A204.1 (cell line): ENCODE results near the gene STK24.

Experiments used
- FAIRE-seq: peaks from 2 replicates; lab custom pipeline; 2012; peaks lifted over from hg19 to GRCh38; lab: Jason Lieb, UNC

The STK24 gene

DNA sequence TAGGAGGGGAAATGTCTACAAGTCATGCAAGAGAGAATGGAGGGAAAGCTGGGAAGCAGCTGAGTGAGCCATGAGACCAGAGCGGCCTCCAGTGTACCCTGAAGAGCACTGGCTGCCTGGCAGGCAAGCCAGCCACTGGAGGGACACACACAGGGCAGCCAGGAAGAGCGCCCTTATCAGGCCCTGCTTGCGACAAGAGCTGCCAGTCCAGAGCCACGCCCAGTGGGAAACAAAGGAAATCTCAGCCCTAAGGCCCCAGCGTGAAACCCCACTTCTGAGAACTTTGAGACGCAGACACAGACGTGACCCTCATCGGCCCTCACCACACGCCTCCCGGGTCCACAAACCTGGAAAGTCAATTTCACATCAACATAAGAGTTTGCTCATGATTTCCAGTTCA is 105.0 kb downstream of the STK24 start:
- no peak for FAIRE-seq

DNA sequence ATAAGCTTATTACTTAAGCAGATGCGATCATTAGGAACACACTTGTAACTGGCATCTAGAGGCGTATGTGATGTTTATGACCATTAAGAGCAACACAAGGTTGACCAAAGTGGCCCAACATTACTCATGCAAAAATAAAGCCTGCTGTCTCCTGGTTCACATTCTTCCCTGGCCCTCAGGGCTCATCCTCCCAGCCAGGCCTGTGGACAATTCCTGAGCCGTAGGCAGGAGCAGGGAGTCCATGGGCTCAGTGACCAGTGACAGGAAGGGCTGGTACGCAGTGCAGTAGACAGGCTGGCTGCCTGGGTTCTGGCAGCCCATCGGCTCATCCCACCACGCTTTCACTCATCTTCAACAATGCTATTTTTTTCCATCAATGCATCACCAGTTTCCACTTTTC is 106.0 kb downstream of the STK24 start:
- FAIRE-seq: no peak

DNA sequence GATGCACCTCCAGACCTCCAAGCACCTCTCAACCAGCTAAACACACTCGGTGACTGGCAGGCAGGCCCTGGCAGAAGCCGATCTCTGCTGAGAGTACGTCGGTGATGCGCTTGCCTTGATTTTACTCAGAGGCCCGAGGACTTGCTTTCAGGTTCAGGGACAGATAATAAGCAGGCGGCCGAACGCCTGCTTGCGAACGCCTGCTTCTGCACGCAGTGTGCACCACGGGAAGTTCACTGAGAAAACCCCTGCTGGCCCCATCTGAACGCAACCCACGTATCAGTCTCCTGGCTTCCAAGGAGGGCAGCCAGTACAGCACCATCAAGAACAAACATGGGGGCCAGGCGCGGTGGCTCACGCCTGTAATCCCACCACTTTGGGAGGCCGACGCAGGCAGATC is 108.0 kb downstream of the STK24 start:
- no peak for FAIRE-seq

DNA sequence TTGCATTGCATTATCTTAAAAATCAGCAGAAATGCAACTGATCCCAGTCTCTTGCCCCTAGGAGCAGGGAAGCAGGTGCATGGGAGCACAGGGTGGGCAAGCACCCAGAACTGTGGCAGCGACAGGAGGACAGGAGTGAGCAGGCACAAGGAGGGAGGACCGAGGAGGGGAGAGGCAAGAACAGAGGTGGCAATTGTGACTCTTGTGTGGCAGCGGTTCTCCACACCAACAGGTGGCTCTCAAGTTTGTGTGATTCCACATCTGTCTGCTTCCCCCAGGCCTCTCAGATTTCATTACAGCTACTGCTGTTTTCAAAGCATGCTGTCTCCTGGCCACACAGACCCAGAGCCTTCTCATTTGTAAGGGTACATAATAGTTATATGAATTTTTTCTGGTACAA is 108.5 kb downstream of the STK24 start:
- no peak for FAIRE-seq

DNA sequence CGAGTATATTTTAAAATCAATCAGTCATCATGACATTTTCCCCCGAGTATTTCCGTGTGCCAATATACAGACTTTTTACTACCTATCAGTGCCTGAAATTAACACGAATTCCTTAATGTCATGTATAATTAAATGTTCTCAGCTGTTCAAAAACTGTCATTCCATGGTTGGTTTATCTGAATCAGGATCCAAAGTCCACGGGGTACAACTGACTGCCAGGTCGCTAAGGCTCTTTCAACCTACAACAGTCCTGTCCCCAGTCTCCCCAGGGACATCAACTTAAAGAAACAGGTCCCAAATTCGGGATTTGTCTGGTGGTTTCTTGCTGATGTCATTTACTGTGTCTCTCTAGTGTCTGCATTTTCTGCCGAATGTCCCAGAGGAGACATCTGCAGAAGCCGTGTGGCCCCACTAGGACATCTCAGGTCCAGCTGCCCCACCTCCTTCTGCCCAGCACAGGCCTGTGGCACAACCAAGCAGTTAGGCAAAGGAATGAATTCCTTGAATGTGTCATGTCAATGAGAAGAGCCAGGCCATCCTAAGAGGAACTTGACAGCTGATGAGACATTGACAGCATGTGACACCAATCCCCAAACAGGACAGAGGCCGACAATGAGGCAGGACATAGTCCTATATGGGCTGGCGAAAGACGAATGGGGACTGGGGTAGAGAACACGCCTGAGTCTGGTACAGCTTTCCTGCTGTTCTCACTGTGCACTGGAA is 109.5 kb downstream of the STK24 start:
- FAIRE-seq: no peak

DNA sequence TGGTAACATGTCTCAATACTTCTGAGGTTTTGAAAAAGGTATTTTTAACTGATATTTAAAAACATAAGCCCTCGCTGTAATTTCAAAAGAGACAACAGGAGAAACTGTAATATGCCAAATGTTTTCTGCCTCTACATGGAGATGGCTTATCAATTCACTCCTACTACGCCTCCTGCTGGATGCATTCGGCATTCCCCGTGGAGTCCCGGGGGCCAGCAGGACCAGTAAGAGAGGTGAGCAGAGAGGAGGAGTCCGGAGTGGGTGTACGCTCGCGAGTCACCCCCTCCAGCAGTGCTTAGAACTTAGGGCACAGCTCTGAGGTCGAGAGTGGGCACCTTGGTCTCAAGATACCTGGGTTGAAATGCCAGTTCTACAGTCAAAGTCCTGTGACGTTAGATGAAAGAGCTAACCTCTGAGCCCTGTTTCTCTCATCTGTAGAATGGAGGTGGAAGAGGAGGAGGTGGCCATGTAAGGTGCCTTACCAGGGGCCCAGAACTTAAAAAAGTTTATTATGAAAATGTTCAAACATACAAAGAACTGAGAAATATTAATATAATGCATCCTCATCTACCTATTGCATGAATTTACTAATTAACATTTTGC is 110.2 kb downstream of the STK24 start:
- no peak for FAIRE-seq

DNA sequence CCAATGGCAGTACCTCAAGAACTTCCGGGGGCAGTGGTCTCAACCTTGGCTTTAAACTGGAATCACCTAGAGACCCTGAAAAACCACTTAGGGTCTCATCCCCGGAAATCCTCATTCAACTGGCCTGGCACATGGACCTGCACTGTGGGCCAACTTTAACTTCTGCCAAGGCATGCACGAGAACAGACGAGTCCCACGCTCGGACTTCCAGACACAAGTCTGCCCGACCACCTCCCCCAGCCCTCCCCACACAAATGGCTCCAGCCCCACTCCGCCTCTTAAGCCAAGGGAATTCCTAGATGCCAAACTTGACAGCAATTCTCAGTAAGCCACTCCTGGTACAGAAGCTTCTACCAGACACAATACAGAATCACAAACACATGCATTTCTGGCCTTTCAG is 114.0 kb downstream of the STK24 start:
- FAIRE-seq: no peak

DNA sequence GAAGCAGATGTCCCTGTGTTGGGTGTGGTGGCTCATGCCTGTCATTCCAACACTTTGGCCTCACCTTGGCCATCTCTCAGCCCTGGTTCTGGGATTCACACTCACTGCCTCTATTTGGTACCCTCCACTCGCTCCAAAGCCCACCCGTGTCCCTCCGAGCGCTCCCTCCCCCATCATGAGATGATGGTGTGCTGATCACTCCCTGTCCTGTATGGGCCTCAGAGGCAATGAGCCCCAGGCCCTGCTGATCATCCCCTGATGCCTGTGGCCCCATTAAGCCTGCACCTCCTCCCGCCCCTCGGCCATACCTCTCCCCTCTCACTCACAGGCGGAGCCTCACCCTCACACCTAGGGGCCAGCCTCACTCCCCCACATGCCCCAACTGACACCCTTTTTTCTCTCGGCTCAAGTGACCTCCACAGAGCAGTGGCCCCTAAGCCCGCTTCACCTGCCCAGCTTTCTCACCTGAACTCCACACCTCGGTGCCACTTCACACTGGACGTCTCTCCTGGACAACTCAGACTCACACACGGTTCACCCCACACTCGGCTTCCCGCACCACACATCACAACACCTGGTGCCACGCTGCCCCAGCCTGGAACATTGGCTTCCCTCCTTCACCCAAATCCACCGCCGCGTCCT is 114.5 kb downstream of the STK24 start:
- FAIRE-seq: no peak

DNA sequence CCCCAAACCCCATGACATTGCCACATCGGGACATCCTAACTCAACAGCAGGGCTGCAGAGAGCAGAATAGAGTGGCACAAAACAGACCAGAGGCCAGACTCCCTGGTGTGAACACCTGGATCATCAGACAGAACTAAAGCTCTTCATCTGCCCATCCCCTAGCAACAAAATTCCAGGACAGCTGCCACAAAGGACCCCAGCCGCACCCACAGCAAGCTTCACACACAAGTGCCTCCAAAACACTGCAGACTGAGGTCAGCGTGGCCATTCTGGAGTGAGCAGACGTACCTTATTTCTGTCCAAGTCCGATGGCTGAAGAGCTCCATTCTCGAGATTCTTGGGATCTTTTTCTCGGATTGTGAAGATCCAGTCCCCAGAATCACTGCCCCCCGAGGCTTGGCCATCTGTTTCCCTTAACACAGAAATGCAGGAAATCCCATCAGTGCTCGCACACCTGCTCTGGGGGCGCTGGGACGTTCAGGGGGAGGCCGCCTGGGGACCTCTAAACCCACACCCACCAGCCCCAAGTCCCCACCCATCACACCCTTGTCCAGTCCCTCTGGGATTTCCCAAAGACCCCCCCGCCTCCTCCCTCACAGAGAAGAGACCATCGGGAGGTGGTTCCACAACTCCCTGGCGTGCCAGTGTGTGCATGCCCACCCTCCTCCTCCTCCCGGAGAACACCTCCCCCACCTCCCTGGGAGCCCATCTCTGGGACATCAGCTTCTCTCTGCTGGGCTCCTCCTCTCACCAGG is 115.2 kb downstream of the STK24 start:
- no peak for FAIRE-seq

DNA sequence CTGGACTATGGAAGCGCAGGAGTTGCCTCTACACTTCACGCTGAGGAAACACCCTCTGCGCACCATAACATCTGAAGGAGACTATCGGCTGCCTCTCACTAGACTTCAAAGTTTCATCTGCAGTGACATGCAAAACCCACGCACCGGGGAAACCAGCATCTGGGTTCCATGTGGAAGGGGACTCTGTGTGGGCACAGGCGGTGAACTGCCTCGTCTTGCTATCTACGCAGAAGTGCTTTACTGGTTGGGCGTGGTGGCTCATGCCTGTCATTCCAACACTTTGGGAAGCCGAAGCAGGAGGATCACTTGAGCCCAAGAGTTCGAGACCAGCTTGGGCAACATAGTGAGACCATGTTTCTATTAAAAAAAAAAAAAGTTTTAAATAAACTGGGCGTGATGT is 116.4 kb downstream of the STK24 start:
- no peak for FAIRE-seq

DNA sequence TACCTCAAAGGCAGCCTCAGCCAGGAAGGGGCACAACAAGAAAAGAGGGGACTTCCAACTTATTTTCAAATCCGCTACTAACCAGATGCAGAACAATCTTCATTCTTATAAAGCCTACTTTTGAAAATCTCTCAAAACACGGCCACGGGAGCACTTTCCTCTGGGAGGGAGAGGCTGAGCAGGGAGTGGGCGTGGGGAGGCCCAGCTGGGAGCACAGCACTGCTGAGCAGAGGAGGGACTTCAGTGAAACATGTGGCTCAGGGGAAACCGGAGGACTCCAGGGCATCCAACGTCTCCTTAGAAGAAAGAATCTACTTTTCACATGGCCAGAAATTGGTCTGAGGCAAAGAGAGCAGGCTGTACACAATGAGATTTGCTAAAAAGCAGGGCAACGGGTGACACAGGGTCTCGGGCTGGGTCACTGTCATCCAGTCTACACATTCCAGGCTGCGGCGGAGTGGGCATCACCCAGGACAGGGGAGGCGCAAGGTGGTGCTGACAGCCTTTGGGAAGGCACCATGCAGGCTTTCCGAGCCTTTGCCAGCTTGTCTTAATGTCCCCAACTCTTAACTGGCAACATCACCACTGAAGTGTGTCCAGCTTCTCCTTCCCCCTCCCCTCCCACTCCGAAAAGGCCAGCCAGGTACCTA is 117.1 kb downstream of the STK24 start:
- FAIRE-seq: no peak

DNA sequence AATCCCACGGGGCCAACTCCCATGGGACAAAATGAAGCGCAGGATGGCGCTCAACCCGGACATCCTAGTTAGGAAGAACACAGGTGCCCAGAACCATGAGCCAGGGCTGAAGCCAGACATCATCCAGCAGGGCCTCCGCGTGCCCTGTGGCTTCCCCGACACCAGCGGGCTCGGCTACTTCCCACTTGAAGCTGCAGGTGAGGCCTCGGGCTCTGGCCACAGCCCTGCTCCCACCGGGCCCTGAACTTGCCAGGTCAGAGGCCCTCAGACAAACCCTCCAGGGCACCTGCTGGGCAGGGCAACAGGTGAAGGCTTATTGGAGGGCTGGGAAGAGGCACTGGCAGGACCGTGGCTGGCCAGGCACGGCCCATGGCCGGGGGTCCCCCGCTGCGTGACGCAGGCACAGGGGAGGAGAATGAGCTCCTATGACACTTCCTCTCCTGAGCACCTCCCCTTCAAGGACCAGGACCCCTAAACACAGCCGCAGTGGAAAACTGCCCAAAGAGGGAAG is 117.7 kb downstream of the STK24 start:
- FAIRE-seq: no peak

DNA sequence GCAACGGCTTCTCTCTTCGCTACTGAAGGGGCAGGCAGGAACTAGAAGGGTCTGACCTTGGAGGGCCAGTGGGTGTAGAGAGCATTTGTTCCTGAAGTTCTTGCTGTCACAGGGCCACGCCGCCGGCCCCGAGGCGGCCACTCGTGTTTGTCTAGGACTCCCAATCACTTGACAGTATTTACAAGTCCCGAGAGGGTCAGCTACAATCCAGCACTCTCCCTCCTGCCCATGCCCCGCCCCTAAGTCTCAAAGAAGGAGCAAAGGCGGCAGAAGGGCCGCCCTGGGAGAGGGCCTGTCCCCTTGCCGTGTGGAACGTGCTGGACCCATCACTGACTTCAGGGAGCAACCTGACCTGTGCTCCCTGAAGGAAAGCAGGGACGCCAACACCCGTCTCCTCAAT is 118.5 kb downstream of the STK24 start:
- no peak for FAIRE-seq

DNA sequence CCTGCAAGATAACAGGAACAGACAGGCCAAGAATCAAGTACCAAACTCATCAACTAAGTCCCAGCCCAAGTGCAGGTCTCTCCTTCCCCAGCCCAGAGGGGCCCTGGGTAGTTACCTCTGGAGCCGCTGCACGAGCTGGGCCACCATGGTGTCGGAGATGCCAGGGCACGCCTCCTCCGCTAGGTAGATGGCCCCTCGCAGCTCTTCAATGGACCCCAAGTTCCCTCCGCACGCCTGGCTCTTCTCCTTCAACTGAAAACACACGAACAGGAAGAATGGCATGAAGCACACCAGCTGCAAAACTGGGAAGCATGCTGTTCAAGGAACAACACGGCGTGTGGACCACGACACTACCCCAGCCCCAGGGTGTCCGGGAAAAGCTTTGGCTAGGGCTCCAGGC is 119.9 kb downstream of the STK24 start:
- FAIRE-seq: no peak

DNA sequence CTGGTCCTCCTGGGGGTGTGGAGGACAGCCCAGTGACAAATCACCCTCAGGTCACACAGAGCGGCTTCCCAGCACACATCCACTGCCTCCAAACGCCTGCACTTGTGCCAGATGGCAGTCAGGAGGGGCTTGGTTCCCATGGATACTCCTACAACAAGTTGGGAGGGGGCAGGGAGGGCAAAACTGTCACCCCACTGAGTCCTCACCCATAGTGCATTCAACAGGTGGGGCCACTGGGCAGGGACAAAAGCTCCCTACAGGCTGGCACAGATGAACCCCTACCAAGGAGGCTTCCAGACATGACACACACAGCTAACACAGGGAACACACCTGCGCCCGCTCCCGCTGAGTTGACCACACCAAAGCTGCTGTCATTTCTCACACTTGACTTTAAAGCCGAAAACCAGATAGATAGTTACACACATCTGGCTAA is 120.5 kb downstream of the STK24 start:
- FAIRE-seq: no peak

DNA sequence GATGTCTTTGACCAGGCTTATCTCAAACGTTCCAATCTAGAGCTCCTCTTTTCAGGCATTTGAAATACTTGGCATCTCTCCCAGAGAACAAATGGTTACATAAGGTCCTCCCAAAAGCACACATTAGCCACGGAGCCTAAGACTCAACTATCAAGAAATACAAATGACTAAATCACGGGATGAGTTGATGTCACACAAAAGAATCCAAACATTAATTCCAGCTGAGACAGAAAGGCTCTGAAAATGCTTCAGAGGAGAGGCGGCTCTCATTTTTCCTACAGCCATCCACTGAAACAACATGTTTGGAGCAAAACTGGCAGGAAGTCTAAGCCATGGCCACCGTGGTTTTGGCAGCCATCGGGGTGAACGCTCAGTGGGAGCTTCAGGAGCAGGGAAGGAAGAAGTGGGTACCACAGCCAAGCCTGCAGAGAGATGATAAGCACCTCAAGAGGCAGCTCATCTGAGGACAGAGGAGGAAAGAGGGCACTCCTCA is 122.5 kb downstream of the STK24 start:
- FAIRE-seq: no peak

DNA sequence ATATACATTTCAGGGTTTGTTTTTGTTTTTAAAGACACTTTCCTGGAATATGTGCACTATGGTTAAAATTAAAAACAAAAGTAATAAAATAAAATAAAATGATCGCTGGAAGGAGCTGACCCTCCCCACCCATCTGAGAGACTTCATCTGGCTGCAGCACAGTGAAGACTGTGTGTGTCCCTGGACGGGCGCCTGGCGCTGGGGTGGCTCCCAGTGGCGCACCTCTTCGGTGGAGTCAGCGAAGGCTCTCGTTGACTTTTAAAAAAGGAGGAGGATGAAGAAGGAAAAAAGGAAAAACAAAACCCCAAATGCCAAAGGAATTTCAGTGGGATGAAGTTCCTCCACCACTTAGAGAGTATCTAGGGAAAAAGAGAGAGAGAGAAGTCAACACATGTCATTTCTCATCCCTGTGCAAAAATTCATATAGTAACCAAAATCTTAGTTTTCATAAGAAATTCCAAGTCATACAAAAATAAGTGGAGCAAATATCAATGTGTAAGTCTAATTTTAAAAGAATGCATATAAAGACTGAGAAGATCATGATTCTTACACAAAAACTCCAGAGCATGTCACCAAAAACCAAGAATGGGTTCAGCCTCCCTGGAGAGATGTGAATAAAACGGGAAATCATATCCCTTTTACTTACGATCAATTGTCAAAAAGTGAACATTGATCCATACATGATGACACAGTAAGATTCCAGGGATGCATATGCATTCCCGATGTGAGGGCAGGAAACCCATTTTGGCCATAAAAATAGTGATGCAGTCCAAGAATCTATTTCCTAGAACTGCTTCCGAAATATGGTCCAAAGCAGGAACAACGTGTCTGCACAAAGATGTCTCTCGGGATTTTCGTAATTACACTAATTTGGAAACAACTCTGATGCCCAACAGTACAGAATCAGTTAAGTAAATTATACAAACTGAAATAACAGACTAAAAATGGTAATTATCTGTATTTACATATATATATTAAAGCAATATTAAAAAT is 123.8 kb downstream of the STK24 start:
- FAIRE-seq: no peak

DNA sequence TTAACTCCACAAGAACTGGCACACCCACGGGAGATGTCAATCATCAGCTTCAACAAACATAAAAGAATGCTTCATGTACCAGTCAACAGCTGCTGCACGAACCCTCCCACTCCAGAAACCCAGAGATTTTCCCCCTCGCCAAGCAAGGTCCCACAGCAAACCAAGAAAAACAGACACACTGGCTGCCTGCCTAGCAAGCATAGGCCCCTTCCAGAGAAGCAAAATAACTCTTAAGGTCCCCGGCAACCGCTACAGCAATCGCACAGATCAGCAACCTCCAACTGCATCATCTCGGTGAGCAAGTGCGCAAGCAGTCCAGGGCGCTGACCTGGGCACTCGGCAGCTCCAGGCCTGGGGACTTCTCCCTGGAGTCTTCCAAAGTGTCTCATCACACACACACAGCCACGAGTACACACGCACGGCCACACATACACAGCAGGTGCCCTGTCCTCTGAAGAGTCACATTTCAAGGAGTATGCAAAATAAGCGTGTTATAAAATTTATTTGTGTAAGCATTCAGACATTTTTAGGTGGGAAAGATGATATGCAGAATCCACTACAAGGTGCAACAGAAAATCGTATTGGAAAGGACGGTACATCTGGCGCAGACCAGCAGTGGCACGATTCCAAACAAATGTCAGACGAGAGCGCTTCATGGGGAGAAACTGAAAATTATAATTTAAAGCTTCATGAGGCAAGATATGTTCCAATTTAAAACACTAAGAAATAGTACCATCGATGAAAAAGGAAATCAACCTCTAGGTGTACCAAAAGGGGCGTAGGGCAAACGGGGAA is 125.0 kb downstream of the STK24 start:
- no peak for FAIRE-seq

DNA sequence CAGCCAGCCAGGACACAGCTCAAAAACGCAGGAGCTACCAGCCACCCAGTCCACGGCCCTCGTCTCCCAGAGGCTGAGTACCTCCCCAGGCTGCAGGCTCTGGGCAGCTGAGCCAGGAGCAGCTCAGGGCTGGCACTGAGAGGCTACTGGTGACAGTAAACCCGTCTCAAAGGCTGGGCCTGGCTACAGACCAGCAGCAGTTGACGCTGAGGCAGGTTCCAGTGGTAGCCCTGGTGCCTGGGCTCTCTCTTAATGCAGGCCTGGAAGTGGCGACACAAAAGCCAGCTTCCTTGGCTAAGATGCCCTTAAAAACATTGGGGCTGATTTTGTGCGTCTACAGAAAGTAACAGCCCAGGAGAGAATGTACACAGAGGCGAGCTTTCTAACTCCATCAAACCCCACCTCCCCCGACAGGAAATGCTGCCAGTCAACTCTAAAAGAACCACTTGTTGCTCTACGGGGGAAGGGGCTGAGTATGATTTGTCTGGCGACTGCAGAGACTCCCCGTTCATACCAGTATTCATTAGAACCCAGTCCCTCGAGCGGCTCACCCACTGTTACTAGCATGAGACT is 126.3 kb downstream of the STK24 start:
- no peak for FAIRE-seq

DNA sequence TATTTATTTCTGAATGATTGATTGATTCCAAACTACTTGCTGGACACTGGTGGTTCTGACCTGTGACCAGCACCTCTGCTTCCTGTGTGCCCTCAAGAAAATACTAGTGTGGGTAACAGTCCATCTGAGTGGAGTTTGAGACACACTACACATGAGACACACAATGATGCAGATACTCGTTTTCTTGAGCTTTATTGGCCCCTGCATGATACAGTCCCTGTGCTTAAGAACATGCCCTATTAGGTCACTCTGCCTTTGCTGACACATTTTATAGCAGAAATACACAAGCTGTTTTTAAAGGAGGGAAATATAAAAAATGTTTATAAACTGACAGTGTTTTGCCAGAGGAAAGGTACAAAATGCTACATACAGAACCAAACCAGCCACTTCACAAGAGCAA is 126.9 kb downstream of the STK24 start:
- FAIRE-seq: no peak
